Ramos (cell line): ENCODE data around the gene NR1I2.

ENCODE experiments used
- in situ Hi-C: fragments of 300-500 bp; cut with MboI; formaldehyde crosslinking; loops from one replicate; pipeline ENCODE4 v1.14.3; 2022; ENCODE audit warnings: low sequenced_read_pairs; ENCODE audit not compliant: unreplicated experiment

Gene NR1I2

DNA sequence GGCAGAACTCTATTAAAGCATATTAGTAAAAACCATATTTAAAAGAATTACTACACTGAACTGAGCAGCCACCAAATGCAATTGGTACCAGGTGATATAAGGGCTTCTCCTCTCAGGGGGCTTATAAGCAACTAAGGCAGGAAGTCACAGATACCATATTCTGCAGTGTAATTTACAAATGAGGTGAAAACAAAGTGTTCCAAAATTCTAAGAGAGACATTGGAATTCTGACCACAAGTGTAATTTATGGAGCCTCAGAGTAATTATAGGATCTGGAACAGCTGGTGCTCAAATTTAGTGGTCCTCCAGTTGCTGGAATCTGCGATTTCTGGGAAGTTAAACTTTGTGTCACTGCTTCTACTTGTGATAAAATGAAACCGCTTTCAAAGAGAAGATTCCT, 3.1 kb upstream of the NR1I2 start:
- in situ Hi-C loops, result no loop called here

DNA sequence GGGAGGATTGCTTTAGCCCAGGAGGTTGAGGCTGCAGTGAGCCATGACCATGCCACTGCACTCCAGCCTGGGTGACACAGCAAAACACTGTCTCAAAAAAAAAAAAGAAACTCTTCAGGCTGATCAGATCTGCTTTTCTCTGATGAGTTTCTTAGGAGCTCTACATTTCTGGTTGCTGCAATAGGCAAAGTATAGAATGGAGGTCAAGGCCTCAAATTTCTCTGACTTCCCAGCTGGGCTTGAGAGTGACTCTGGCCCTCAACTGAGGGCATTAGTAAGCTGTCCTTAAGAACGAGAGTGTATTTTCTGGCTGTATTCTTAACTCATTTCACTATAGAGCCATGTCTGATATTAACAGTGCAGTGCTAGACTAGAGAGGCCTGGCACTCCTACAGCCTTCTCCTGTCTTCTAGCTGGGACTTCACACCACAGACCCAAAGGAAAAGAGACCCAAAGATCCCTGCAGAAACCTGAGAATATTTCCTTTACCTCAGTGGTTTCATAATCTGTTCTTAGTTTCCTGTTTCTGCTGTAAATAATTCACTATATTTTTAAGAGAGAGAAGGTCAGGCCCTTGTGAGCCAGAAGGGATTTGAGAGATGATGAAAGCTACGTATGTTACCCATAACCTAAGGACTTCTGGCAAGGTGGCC, 2.0 kb upstream of the NR1I2 start:
- in situ Hi-C loops, result no loop called here

DNA sequence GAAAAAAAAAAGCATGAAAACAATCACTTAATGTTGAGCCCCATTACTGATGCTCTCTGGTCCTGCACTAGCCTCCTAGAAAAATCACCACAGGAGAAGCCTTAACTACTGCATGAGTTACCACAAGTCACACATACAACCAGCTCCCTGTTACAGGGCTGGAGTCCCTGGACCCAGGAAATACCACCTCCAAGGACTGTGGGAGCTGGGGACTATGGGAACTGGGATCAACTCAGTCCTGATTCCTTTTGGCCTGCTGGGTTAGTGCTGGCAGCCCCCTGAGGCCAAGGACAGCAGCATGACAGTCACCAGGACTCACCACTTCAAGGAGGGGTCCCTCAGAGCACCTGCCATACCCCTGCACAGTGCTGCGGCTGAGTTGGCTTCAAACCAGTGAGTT, 559 bp downstream of the NR1I2 start:
- in situ Hi-C loops, result no loop called here

DNA sequence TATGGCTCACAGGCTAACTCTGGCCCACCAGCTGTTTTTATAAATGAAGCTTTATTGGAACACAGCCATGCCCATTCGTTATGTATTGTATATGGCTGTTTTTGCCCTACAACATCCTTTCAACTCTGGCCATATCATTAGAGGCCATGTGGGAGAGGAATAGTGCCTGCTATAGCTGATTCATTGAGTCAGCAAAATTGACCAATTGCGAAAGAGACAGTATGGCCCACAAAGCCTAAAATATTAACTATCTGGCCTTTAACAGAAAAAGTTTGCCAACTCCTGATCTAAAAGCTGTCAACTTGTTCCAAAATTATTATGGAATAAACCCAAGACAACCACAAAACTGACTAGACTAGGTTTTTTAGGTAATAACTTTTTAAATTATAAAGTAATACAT, 1.4 kb downstream of the NR1I2 start:
- in situ Hi-C loops, result no loop called here

DNA sequence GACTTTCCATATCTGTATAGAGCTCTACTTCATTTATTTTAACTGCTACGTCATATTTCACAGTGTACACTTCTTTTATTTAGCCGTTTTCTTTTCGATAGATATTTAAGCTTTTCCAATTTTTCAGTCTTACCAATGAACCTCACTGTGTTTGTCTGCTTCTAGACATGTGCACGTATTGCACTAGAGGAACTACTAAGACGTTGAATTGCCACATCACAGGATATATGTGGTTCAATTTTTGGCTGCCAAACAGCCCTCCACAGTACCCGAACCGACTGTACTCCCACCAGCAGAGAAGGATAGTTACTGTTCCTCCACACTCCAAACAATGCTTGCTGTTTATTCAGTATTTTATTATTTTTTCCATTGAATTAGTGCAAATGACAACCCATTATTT, 2.0 kb downstream of the NR1I2 start:
- in situ Hi-C loops, result no loop called here

DNA sequence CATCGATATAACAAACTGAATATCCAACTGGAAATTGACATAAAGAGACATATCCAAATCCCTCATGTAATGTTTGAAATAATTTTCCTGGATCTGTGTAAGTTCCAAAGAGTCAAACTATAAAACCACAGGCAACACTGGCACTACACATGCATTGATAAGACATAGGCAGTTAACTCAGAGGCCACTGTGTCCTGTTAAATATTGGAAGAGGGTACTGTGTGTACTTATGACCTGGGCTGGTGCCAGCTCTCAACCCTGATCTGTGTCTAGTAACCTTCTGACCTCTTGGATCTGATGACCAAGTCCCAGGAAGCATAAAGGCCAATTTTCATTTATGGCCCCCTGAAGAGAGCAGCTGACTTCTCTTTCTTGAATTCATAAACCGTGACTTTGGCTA, 4.5 kb downstream of the NR1I2 start:
- in situ Hi-C loops, result no loop called here

DNA sequence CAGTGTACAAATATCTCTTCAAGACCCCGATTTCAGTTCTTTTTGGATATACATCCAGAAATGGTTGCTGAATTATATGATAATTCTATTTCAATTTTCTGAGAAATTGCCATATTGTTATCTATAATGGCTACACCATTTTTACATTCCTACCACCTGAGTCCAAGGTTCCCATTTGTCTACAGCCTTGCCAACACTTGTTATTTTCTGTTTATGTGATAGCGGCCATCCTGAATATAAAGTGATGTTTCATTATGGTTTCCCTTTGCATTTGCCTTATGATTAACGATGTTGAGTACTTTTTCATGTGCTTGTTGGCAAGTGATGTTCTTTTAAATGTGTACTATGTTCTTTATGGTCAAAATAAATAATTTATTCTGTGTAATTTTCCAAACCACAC, 8.5 kb downstream of the NR1I2 start:
- in situ Hi-C loops, result no loop called here

DNA sequence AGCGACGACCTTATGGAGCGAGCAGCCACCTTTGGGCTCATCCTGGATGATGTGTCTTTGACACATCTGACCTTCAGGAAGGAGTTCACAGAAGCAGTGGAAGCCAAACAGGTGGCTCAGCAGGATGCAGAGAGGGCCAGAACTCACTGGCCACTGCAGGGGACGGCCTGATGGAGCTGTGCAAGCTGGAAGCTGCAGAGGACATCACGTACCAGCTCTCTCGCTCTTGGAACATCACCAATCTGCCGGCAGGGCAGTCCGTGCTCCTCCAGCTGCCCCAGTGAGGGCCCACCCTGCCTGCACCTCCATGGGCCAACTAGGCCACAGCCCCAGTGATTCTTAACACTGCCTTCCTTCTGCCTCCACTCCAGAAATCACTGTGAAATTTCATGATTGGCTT, 10.4 kb downstream of the NR1I2 start:
- in situ Hi-C loops, result no loop called here

DNA sequence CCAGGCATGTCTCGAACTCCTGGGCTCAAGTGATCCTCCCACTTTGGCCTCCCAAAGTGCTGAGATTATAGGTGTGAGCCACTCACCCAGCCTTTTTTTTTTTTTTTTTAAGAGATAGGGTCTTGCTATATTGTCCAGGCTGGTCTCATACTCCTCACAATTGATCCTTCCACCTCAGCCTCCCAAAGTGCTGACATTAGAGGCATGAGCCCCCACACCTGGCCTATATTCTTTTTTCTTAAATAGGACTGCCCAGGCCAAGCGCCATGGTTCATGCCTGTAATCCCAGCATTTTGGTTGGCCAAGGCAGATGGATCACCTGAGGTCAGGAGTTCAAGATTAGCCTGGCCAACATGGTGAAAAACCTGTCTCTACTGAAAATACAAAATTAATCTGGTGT, 12.5 kb downstream of the NR1I2 start:
- in situ Hi-C loops, result no loop called here

DNA sequence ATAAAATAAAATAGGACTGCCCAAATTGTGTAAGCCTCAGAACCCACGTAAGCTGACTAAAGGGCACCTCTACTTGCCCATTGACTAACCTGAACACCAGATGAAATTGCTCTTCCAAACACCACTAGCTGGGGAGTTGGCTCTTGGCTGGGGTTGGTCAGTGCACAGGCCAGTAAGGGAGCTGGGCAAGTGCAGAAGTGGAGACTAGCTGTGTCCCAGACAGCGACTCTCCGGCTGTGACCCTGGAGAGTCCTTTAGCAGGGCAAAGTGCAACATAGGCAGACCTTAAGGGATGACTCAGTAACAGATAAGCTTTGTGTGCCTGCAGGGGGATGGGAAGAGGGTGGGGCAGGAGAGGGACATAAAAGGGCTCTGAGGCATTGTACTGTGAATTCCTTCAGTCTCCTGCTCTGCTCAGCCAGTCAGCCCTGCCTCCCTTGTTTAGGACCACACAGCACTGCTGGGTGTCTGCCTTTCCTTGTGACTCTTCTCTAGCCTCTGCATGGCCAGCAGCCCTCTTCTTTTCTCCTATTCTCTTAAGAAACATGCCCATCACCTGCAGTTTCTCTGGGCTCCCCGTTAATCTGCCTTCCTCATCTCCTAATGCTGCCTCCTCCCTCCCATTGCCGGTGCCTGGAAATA, 13.2 kb downstream of the NR1I2 start:
- in situ Hi-C loops, result no loop called here

DNA sequence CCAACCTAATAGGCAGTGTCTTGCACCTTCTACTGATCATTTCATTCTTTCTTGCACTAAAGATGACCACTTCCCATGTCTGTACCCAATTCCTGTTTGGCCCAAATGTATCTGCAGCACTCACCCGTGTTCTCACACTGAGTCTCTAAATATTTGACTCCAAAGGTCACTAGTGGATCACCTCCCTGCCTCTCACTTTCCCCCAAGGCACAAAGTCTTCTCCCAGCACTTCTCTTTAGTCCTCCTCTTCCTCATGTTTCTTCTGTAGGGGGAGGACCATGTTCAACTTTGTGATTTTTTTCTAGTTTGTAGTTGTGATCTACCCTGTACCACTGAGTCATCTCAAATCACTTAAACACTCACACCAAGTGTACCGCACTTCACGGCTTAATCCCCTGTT, 13.9 kb downstream of the NR1I2 start:
- in situ Hi-C loops, result no loop called here

DNA sequence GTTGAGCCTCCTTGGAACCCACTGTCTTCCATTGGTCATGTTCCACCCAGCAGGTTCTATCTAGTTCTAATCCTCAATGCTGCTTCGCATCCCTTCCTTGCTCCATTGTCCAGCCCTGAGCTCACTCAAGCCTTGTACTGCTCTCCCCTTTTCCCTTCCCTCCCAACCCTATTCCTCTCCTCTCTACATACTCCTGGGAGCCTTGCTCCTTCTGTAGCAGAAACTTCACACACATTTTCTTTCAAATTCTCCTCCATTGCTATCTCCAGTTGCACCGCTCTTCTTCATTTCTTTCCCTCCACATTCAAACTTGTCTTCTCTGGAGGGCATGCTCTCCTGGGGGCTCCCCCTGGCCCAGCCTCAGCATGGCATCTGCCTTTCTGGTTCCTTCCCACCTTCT, 14.5 kb downstream of the NR1I2 start:
- in situ Hi-C loops, result no loop called here

DNA sequence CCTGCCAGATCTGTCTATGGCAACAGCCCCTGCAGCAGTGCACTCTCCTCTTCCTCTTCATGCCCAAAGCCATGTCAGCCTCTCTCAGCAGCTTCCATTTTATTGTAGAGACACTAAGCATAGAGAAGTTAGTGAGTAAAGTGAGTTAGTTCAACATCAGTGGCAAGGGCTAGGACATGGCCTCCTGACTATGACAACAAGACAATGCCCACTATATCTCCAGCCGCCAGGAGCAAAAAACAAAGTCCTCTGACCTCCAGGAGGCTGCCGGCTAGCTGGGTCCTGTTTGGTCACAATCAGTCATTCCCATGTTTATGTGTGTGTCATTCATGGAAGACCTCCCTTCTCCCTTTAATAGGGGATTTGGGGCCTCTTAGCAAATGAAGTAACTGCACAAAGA, 14.9 kb downstream of the NR1I2 start:
- in situ Hi-C loops, result no loop called here

DNA sequence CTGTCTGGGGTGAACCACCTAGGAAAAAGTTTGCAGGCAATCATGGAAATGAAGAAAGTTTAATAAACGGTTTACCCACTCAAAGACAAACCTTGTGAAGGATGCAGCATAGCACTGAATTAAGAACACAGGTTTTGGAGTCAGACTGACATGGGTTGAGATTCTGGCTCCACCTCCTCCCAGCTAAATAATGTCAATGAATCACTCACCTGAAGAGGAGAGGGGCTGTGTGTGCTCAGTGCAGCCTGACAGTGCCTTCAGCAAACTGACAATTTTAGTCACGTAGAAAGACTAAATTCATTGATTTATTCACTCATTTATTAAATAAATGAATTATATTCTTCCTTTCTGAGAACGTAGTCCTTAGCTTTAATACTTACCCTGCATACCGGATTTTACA, 18.9 kb downstream of the NR1I2 start:
- in situ Hi-C loops, result no loop called here

DNA sequence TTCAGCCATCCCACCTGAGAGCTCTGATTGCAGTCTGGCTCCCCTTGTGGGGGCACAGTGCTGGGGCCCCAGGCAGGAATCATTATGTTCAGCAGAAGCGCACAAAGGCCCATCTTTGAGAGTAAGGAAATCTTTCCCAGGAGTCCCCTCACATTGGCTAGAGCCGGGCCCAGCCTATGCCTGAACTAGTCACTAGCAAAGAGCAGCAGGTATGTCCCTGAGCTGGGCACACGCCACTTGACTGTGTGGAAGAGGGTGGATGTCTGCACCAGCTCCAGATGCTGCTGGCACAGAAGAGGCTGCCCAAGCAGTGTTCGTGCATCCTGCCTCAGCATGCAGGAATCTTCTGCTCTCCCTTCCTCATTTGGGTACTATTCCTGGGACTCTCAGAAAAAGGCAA, 26.3 kb downstream of the NR1I2 start:
- in situ Hi-C loops, result no loop called here

DNA sequence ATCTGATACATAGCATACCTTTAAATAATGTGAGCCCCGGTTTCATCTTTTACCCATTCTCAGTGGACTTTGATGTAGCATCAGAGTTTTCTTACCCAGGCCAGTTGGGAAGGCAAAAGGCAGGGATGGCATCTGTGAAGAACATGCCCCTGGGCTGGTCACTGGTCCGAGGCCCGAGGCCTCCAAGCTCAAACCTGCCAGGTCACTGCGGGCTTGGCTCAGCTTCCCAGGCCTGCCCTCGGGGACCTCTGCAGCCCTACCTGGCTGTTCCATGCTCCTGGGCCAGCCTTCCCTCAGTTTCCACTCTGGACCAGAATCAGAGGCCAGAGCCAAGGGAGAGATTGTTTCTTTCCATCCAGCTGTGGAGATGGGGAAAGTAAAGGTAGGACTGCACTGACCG, 26.9 kb downstream of the NR1I2 start:
- in situ Hi-C loops, result no loop called here

DNA sequence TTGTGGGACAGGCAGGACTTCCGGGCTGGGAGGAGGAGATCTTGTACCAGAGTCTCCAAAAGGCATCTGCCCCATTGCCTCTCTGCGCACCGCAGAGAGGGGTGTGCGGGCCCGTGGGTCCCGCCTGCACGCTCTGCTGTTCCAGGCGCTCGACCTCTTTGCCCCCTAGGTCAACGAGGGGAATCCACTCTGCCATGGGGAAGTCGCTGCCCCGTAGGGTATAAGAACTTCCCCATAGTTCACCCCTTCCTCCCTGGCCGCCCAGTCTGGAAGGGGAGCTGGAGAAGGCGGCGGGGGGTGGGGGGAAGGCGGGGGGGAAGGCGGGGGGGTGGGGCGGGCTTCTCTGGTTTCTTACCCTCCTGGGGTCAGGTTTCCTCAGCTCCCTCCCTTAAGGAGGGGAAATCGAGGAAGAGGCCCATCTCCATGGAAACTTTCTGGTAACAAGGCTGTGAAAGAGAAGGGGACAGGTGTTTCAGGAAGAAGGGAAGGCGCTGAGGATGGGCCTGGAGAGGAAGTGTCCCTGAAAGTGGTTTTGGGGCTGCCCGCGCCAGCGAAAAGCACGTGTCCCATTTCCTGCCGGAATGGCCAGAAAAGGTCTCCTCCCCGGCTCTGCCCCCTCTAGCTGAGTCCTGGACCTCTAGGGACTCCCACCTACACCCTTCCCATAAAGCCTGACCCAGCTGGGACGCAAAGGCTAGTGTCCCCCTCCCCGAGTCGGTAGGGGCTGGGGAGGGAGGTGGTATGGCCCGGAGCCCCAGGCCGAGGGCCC, 27.5 kb downstream of the NR1I2 start:
- in situ Hi-C loops, result no loop called here

DNA sequence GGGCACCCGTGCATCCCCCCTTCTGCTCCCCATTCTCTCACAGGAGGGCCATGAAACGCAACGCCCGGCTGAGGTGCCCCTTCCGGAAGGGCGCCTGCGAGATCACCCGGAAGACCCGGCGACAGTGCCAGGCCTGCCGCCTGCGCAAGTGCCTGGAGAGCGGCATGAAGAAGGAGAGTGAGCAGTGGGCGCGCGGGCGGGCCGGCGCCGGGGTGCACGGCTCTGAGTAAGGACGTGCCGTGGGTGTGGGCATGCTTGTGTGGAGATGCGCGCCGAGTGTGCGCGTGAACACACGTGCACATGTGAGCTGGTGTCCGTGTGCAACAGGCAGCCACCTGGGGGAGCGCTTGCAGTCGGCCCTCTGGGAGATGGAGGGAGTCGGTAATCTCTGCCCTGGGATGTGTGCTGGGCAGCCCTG, 28.1 kb downstream of the NR1I2 start:
- in situ Hi-C loops, result no loop called here

DNA sequence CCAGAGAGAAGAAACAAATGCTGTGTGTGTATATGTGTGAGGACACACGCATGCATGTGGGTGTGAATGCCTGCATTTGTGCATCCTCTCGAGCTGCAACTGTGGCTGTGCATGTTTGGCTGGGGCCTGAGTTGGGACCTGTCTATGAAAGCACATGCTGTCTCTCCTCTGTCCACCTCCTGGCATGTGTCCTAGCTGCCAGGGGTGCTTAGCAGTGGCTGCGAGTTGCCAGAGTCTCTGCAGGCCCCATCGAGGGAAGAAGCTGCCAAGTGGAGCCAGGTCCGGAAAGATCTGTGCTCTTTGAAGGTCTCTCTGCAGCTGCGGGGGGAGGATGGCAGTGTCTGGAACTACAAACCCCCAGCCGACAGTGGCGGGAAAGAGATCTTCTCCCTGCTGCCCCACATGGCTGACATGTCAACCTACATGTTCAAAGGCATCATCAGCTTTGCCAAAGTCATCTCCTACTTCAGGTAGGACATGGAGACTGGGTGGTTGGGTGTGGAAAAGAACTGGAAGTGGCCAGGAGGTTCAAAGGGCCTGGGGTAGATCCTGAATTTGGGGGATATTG, 30.7 kb downstream of the NR1I2 start:
- in situ Hi-C loops, result no loop called here

DNA sequence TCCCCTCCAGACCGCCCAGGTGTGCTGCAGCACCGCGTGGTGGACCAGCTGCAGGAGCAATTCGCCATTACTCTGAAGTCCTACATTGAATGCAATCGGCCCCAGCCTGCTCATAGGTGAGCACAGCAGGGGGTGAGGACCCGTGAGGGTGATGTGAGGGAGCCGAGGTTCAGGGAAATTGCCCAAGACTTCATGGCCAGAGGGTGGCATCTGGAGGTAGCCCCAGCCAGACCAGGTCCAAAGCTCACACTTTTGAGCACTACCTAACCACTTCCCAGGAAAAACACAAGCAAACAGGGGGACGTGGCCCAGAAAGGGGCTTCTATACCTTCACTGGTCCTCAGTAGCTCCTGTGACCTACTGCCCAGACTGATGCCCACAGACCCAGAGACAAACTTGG, 33.8 kb downstream of the NR1I2 start:
- in situ Hi-C loops, result no loop called here

DNA sequence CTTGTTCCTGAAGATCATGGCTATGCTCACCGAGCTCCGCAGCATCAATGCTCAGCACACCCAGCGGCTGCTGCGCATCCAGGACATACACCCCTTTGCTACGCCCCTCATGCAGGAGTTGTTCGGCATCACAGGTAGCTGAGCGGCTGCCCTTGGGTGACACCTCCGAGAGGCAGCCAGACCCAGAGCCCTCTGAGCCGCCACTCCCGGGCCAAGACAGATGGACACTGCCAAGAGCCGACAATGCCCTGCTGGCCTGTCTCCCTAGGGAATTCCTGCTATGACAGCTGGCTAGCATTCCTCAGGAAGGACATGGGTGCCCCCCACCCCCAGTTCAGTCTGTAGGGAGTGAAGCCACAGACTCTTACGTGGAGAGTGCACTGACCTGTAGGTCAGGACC, 35.2 kb downstream of the NR1I2 start:
- in situ Hi-C loops, result no loop called here
